Upper lobe of left lung (tissue), 4 donors: Measurements from ENCODE around the gene ITGA11.

Experiments
- CTCF ChIP-seq, 6 experiments: fragments of 450-650 bp in 4 of 6; fragments of 200-600 bp in 2 of 6; sonication (generic) in 2 of 6; IDR thresholded peaks; one replicate each; pipeline ENCODE4 v1.5.1; 2016 to 2019; ENCODE audit warnings: antibody characterized with exemption in 6 of 6
- EP300 ChIP-seq, 4 donors: sonication (generic); formaldehyde crosslinking; IDR thresholded peaks; one replicate each; pipeline ENCODE4 v1.5.1; 2017; ENCODE audit warnings: antibody characterized with exemption in 4 of 4, control low read depth in 2 of 4

- no peak for TF ChIP-seq CTCF (IDR thresholded peaks at IDR 0.05)
- no peak for TF ChIP-seq EP300 (IDR thresholded peaks at IDR 0.05)
Observed at GRCh38 chr15:68363353-68363752, 68.6 kb downstream of the ITGA11 start.
